ENCODE results near the gene CAPZA3.
A peak's percentile ranks its signal among the peaks of the same experiment; 100 is the strongest.

The CAPZA3 gene

GRCh38 chr12:18719922-18720510 is 17.9 kb upstream of the CAPZA3 start:
- Histone ChIP-seq H2AFZ (ENCODE audit: low read length, unreplicated experiment) (no peak overlapping the region), H3K79me2 (ENCODE audit: control insufficient read depth, insufficient read depth, low read length, unreplicated experiment) (no peaks in the 10 kb centered on the region), H3K4me1 (ENCODE audit: control insufficient read depth, insufficient read depth, low read length, unreplicated experiment) (peaks cover 10% of the 10 kb centered on the region), H3K36me3 (ENCODE audit: insufficient read depth, low read length) (no peaks in the 10 kb centered on the region), H3K27me3 (ENCODE audit: insufficient read depth, low read length) (no peaks in the 10 kb centered on the region), H3K27ac (ENCODE audit: low read depth, low read length) (no peak overlapping the region), H3K4me3 (ENCODE audit: low read depth, low read length) (no peak overlapping the region)

- no peak overlapping the region for H2AFZ ChIP-seq (ENCODE audit: low read length, unreplicated experiment)
- peaks cover 10% of the 10 kb centered on the region for H3K4me1 ChIP-seq (ENCODE audit: control insufficient read depth, insufficient read depth, low read length, unreplicated experiment)
- no peaks in the 10 kb centered on the region for H3K36me3 ChIP-seq (ENCODE audit: insufficient read depth, low read length)
- no peak overlapping the region for H3K27ac ChIP-seq (ENCODE audit: low read depth, low read length)
- H3K79me2 ChIP-seq (ENCODE audit: control insufficient read depth, insufficient read depth, low read length, unreplicated experiment), result no peaks in the 10 kb centered on the region
- H3K27me3 ChIP-seq (ENCODE audit: insufficient read depth, low read length), result no peaks in the 10 kb centered on the region
- H3K4me3 ChIP-seq (ENCODE audit: low read depth, low read length), result no peak overlapping the region
These were observed 17.2 kb upstream of the CAPZA3 start for GRCh38 chr12:18720690-18721089.

- H3K79me2 ChIP-seq (ENCODE audit: control insufficient read depth, insufficient read depth, low read length, unreplicated experiment), result no peaks in the 10 kb centered on the region
- no peaks in the 10 kb centered on the region for H3K27me3 ChIP-seq (ENCODE audit: insufficient read depth, low read length)
- H3K4me1 ChIP-seq (ENCODE audit: control insufficient read depth, insufficient read depth, low read length, unreplicated experiment), result peaks cover 10% of the 10 kb centered on the region
- no peak overlapping the region for H2AFZ ChIP-seq (ENCODE audit: low read length, unreplicated experiment)
- no peaks in the 10 kb centered on the region for H3K36me3 ChIP-seq (ENCODE audit: insufficient read depth, low read length)
- H3K27ac ChIP-seq (ENCODE audit: low read depth, low read length), result no peak overlapping the region
- H3K4me3 ChIP-seq (ENCODE audit: low read depth, low read length), result no peak overlapping the region
These were observed 16.5 kb upstream of the CAPZA3 start for GRCh38 chr12:18721452-18721851.

GRCh38 chr12:18723752-18724151 is 14.2 kb upstream of the CAPZA3 start:
- H3K27me3 ChIP-seq (ENCODE audit: insufficient read depth, low read length), result no peaks in the 10 kb centered on the region
- no peaks in the 10 kb centered on the region for H3K79me2 ChIP-seq (ENCODE audit: control insufficient read depth, insufficient read depth, low read length, unreplicated experiment)
- no peak overlapping the region for H3K4me3 ChIP-seq (ENCODE audit: low read depth, low read length)
- H2AFZ ChIP-seq (ENCODE audit: low read length, unreplicated experiment), result no peak overlapping the region
- peak overlapping the region; percentile 63 for H3K27ac ChIP-seq (ENCODE audit: low read depth, low read length)
- H3K36me3 ChIP-seq (ENCODE audit: insufficient read depth, low read length), result no peaks in the 10 kb centered on the region
- H3K4me1 ChIP-seq (ENCODE audit: control insufficient read depth, insufficient read depth, low read length, unreplicated experiment), result peaks cover 10% of the 10 kb centered on the region

- H3K79me2 ChIP-seq (ENCODE audit: control insufficient read depth, insufficient read depth, low read length, unreplicated experiment), result no peaks in the 10 kb centered on the region
- no peak overlapping the region for H3K27ac ChIP-seq (ENCODE audit: low read depth, low read length)
- no peaks in the 10 kb centered on the region for H3K27me3 ChIP-seq (ENCODE audit: insufficient read depth, low read length)
- H3K36me3 ChIP-seq (ENCODE audit: insufficient read depth, low read length), result no peaks in the 10 kb centered on the region
- H3K4me1 ChIP-seq (ENCODE audit: control insufficient read depth, insufficient read depth, low read length, unreplicated experiment), result no peaks in the 10 kb centered on the region
- no peak overlapping the region for H3K4me3 ChIP-seq (ENCODE audit: low read depth, low read length)
- no peak overlapping the region for H2AFZ ChIP-seq (ENCODE audit: low read length, unreplicated experiment)
These were observed 6.8 kb upstream of the CAPZA3 start for GRCh38 chr12:18731156-18731555.

- no peaks in the 10 kb centered on the region for H3K79me2 ChIP-seq (ENCODE audit: control insufficient read depth, insufficient read depth, low read length, unreplicated experiment)
- H3K4me3 ChIP-seq (ENCODE audit: low read depth, low read length), result no peak overlapping the region
- no peaks in the 10 kb centered on the region for H3K27me3 ChIP-seq (ENCODE audit: insufficient read depth, low read length)
- no peaks in the 10 kb centered on the region for H3K36me3 ChIP-seq (ENCODE audit: insufficient read depth, low read length)
- H2AFZ ChIP-seq (ENCODE audit: low read length, unreplicated experiment), result no peak overlapping the region
- peak overlapping the region; percentile 87 for H3K27ac ChIP-seq (ENCODE audit: low read depth, low read length)
- peaks cover 59% of the 10 kb centered on the region for H3K4me1 ChIP-seq (ENCODE audit: control insufficient read depth, insufficient read depth, low read length, unreplicated experiment)
These were observed 10.0 kb downstream of the CAPZA3 start for GRCh38 chr12:18747895-18748294.

GRCh38 chr12:18749386-18749957 is 11.6 kb downstream of the CAPZA3 start:
- no peaks in the 10 kb centered on the region for H3K79me2 ChIP-seq (ENCODE audit: control insufficient read depth, insufficient read depth, low read length, unreplicated experiment)
- no peaks in the 10 kb centered on the region for H3K36me3 ChIP-seq (ENCODE audit: insufficient read depth, low read length)
- peak overlapping the region; percentile 87; the same call in 1 of the 2 replicates for H3K27ac ChIP-seq (ENCODE audit: low read depth, low read length)
- H3K27me3 ChIP-seq (ENCODE audit: insufficient read depth, low read length), result no peaks in the 10 kb centered on the region
- H2AFZ ChIP-seq (ENCODE audit: low read length, unreplicated experiment), result no peak overlapping the region
- H3K4me1 ChIP-seq (ENCODE audit: control insufficient read depth, insufficient read depth, low read length, unreplicated experiment), result peaks cover 71% of the 10 kb centered on the region
- H3K4me3 ChIP-seq (ENCODE audit: low read depth, low read length), result no peak overlapping the region

GRCh38 chr12:18750085-18750484 is 12.2 kb downstream of the CAPZA3 start:
- no peaks in the 10 kb centered on the region for H3K79me2 ChIP-seq (ENCODE audit: control insufficient read depth, insufficient read depth, low read length, unreplicated experiment)
- H3K27ac ChIP-seq (ENCODE audit: low read depth, low read length), result peak overlapping the region; percentile 30; the same call in 1 of the 2 replicates
- no peaks in the 10 kb centered on the region for H3K27me3 ChIP-seq (ENCODE audit: insufficient read depth, low read length)
- peaks cover 71% of the 10 kb centered on the region for H3K4me1 ChIP-seq (ENCODE audit: control insufficient read depth, insufficient read depth, low read length, unreplicated experiment)
- H2AFZ ChIP-seq (ENCODE audit: low read length, unreplicated experiment), result peak overlapping the region; percentile 57
- H3K4me3 ChIP-seq (ENCODE audit: low read depth, low read length), result no peak overlapping the region
- H3K36me3 ChIP-seq (ENCODE audit: insufficient read depth, low read length), result no peaks in the 10 kb centered on the region

GRCh38 chr12:18751866-18752265 is 13.9 kb downstream of the CAPZA3 start:
- Histone ChIP-seq H3K4me3 (ENCODE audit: low read depth, low read length) (no peak overlapping the region), H3K79me2 (ENCODE audit: control insufficient read depth, insufficient read depth, low read length, unreplicated experiment) (no peaks in the 10 kb centered on the region), H3K4me1 (ENCODE audit: control insufficient read depth, insufficient read depth, low read length, unreplicated experiment) (peaks cover 71% of the 10 kb centered on the region), H3K36me3 (ENCODE audit: insufficient read depth, low read length) (no peaks in the 10 kb centered on the region), H2AFZ (ENCODE audit: low read length, unreplicated experiment) (no peak overlapping the region), H3K27me3 (ENCODE audit: insufficient read depth, low read length) (no peaks in the 10 kb centered on the region), H3K27ac (ENCODE audit: low read depth, low read length) (peak overlapping the region; percentile 87)

GRCh38 chr12:18752280-18752920 is 14.5 kb downstream of the CAPZA3 start:
- H3K79me2 ChIP-seq (ENCODE audit: control insufficient read depth, insufficient read depth, low read length, unreplicated experiment), result no peaks in the 10 kb centered on the region
- H3K4me3 ChIP-seq (ENCODE audit: low read depth, low read length), result peak overlapping the region; percentile 55; the same call in 1 of the 2 replicates
- no peaks in the 10 kb centered on the region for H3K27me3 ChIP-seq (ENCODE audit: insufficient read depth, low read length)
- peaks cover 66% of the 10 kb centered on the region for H3K4me1 ChIP-seq (ENCODE audit: control insufficient read depth, insufficient read depth, low read length, unreplicated experiment)
- H3K27ac ChIP-seq (ENCODE audit: low read depth, low read length), result peak overlapping the region; percentile 87
- H2AFZ ChIP-seq (ENCODE audit: low read length, unreplicated experiment), result peak overlapping the region; percentile 49
- H3K36me3 ChIP-seq (ENCODE audit: insufficient read depth, low read length), result no peaks in the 10 kb centered on the region

- Histone ChIP-seq H3K4me3 (ENCODE audit: low read depth, low read length) (peak overlapping the region; percentile 35; the same call in 1 of the 2 replicates), H3K4me1 (ENCODE audit: control insufficient read depth, insufficient read depth, low read length, unreplicated experiment) (peaks cover 61% of the 10 kb centered on the region), H2AFZ (ENCODE audit: low read length, unreplicated experiment) (peak overlapping the region; percentile 49), H3K79me2 (ENCODE audit: control insufficient read depth, insufficient read depth, low read length, unreplicated experiment) (no peaks in the 10 kb centered on the region), H3K36me3 (ENCODE audit: insufficient read depth, low read length) (no peaks in the 10 kb centered on the region), H3K27ac (ENCODE audit: low read depth, low read length) (peak overlapping the region; percentile 87), H3K27me3 (ENCODE audit: insufficient read depth, low read length) (no peaks in the 10 kb centered on the region)
These were observed 15.0 kb downstream of the CAPZA3 start for GRCh38 chr12:18752947-18753346.

Data from ACC112 (cell line).